HCT116 (cell line): Measurements from ENCODE around the gene RTN4RL2. TPM values are rescaled to one million over a fixed set of nuclear protein-coding genes. Genes with fewer than 3 reads are reported as not detected.

Experiments
- ATAC-seq: fragments of 200-7000 bp; cut with Tn5 transposase; 2 replicates; pipeline ENCODE4 v1.9.1; 2020; ENCODE audit warnings: mild to moderate bottlenecking, moderate library complexity
- BruUV-seq: library from RNA; stranded (reverse); fragments of 400-500 nt; replicated peaks from 2 replicates; lab custom pipeline; 2021; lab: Mats Ljungman, UMichigan
- CTCF ChIA-PET: fragments of 300-600 bp; sonication (Branson Sonifier 250); formaldehyde crosslinking; loops from one replicate; lab custom pipeline; 2021; ENCODE audit warnings: antibody characterized with exemption; lab: Charles Lee
- POLR2A ChIA-PET: fragments of 300-600, 350-600 bp; sonication (Branson Sonifier 250); formaldehyde crosslinking; loops from one replicate; lab custom pipeline; 2021; ENCODE audit warnings: antibody characterized with exemption; lab: Charles Lee
- RAD21 ChIA-PET, 2 experiments: fragments of 300-600 bp; sonication (Branson Sonifier 250); formaldehyde crosslinking; loops; one replicate each; lab custom pipeline; 2023; ENCODE audit warnings: low total read pairs in 2 of 2; ENCODE audit not compliant: uncharacterized antibody in 2 of 2, unreplicated experiment in 2 of 2, low non-redundant PET in 1 of 2; lab: Charles Lee
- DNase-seq: peaks from one replicate; pipeline ENCODE4 v3.0.0-alpha.2; 2010; ENCODE audit warnings: low read depth, low spot score
- H2AFZ ChIP-seq: fragments of 200-600 bp; shearing (Covaris generic), sonication (generic); 2 replicates; pipeline ENCODE4 v1.6.1; 2017; ENCODE audit warnings: low read depth, mixed run types, mixed read lengths, antibody characterized with exemption, low read length; ENCODE audit not compliant: poor library complexity, severe bottlenecking
- H3K27ac ChIP-seq: 2 replicates; pipeline ENCODE4 v1.5.1; 2012; ENCODE audit warnings: low read depth, low read length
- H3K27me3 ChIP-seq: fragments of 200-600 bp; sonication (generic); 2 replicates; pipeline ENCODE4 v1.6.1; 2016; ENCODE audit warnings: mixed run types, low read length, mixed read lengths; ENCODE audit not compliant: insufficient read depth
- H3K36me3 ChIP-seq, 2 experiments: fragments of 200-500 bp in 1 of 2; fragments of 200-600 bp in 1 of 2; sonication (Bioruptor generic) in 1 of 2; sonication (generic) in 1 of 2; 2 replicates each; pipeline versions ENCODE4 v1.5.1 to v1.6.1; 2014 to 2016; ENCODE audit warnings: low read length in 2 of 2, inconsistent platforms in 1 of 2, mixed read lengths in 1 of 2, mixed run types in 1 of 2; ENCODE audit not compliant: insufficient read depth in 2 of 2, control insufficient read depth in 1 of 2
- H3K4me1 ChIP-seq, 2 experiments: fragments of 200-600 bp in 1 of 2; sonication (generic) in 1 of 2; 2 replicates each; pipeline versions ENCODE4 v1.5.1 to v1.6.1; 2012 to 2017; ENCODE audit warnings: low read length in 2 of 2, inconsistent platforms in 1 of 2, mild to moderate bottlenecking in 1 of 2, mixed read lengths in 1 of 2, mixed run types in 1 of 2, moderate library complexity in 1 of 2; ENCODE audit not compliant: insufficient read depth in 2 of 2, control insufficient read depth in 1 of 2
- H3K4me2 ChIP-seq: fragments of 200-600 bp; sonication (generic); 2 replicates; pipeline ENCODE4 v1.6.1; 2017; ENCODE audit warnings: mixed run types, low read length, mixed read lengths
- H3K4me3 ChIP-seq, 2 experiments: fragments of 200-600 bp in 1 of 2; sonication (generic) in 1 of 2; replicated peaks in 1 of 2; 2 replicates each; pipeline ENCODE4 v1.5.1; 2011 to 2016; ENCODE audit warnings: low read length in 2 of 2, control low read depth in 1 of 2, low read depth in 1 of 2, mild to moderate bottlenecking in 1 of 2, mixed read lengths in 1 of 2, mixed run types in 1 of 2
- H3K79me2 ChIP-seq: fragments of 200-600 bp; sonication (generic); 2 replicates; pipeline ENCODE4 v1.6.1; 2017; ENCODE audit warnings: mild to moderate bottlenecking, mixed run types, low read length, moderate library complexity, mixed read lengths; ENCODE audit not compliant: insufficient read depth
- H3K9ac ChIP-seq: fragments of 200-600 bp; sonication (generic); 2 replicates; pipeline ENCODE4 v1.6.1; 2016; ENCODE audit warnings: low read length, mixed read lengths
- H3K9me2 ChIP-seq: fragments of 200-600 bp; sonication (generic), shearing (Covaris generic); 2 replicates; pipeline ENCODE4 v1.6.1; 2017; ENCODE audit warnings: mixed run types, mild to moderate bottlenecking, moderate library complexity; ENCODE audit not compliant: insufficient read depth
- H3K9me3 ChIP-seq, 2 experiments: fragments of 200-500 bp in 1 of 2; fragments of 200-600 bp in 1 of 2; sonication (Bioruptor generic) in 1 of 2; sonication (generic) in 1 of 2; 2 replicates each; pipeline ENCODE4 v1.6.1; 2014 to 2017; ENCODE audit warnings: low read length in 2 of 2, mixed read lengths in 2 of 2, inconsistent platforms in 1 of 2, low read depth in 1 of 2, mild to moderate bottlenecking in 1 of 2, mixed run types in 1 of 2, moderate library complexity in 1 of 2; ENCODE audit not compliant: control insufficient read depth in 1 of 2, insufficient read depth in 1 of 2
- H4K20me1 ChIP-seq: fragments of 200-600 bp; sonication (generic), shearing (Covaris generic); 2 replicates; pipeline ENCODE4 v1.6.1; 2017; ENCODE audit warnings: mixed run types, mild to moderate bottlenecking, moderate library complexity; ENCODE audit not compliant: insufficient read depth
- CBX3 ChIP-seq: IDR thresholded peaks from 2 replicates; pipeline ENCODE4 v1.6.1; 2012; ENCODE audit warnings: low read depth
- EGR1 ChIP-seq: IDR thresholded peaks from 2 replicates; pipeline ENCODE4 v1.6.1; 2012; ENCODE audit warnings: low read depth
- EZH2 ChIP-seq: fragments of 200-600 bp; sonication (generic); IDR thresholded peaks from 2 replicates; pipeline ENCODE4 v1.6.1; 2017; ENCODE audit warnings: antibody characterized with exemption, mixed run types
- EZH2phosphoT487 ChIP-seq: fragments of 200-600 bp; IDR thresholded peaks from 2 replicates; pipeline ENCODE4 v1.6.1; 2018; ENCODE audit warnings: antibody characterized with exemption, borderline replicate concordance
- FOSL1 ChIP-seq: IDR thresholded peaks from 2 replicates; pipeline ENCODE4 v1.6.1; 2012; ENCODE audit warnings: low read depth
- POLR2AphosphoS5 ChIP-seq: IDR thresholded peaks from 2 replicates; pipeline ENCODE4 v1.6.1; 2011; ENCODE audit warnings: mild to moderate bottlenecking, low read depth, low read length, moderate library complexity
- RAD21 ChIP-seq: IDR thresholded peaks from 2 replicates; pipeline ENCODE4 v1.6.1; 2012; ENCODE audit warnings: low read depth, mild to moderate bottlenecking
- SIN3A ChIP-seq: IDR thresholded peaks from 2 replicates; pipeline ENCODE4 v1.6.1; 2012; ENCODE audit warnings: low read depth
- SP1 ChIP-seq: IDR thresholded peaks from 2 replicates; pipeline ENCODE4 v1.6.1; 2012; ENCODE audit warnings: low read depth
- SRF ChIP-seq: IDR thresholded peaks from 2 replicates; pipeline ENCODE4 v1.6.1; 2012; ENCODE audit warnings: low read depth
- YY1 ChIP-seq: IDR thresholded peaks from 2 replicates; pipeline ENCODE4 v1.6.1; 2011; ENCODE audit warnings: low read length, low read depth, moderate library complexity, mild to moderate bottlenecking; ENCODE audit not compliant: insufficient replicate concordance; ENCODE audit errors: extremely low read depth
- ZFX ChIP-seq: fragments of 450-650 bp; IDR thresholded peaks from 2 replicates; pipeline ENCODE4 v1.6.1; 2017
- ZNF274 ChIP-seq: fragments of 200-500 bp; sonication (Bioruptor generic); IDR thresholded peaks from 2 replicates; pipeline ENCODE4 v1.6.1; 2014; ENCODE audit warnings: mild to moderate bottlenecking, low read depth, low read length, inconsistent platforms
- intact Hi-C: fragments of 100-400 bp; cut with micrococcal nuclease; formaldehyde crosslinking; loops from 2 replicates; pipeline ENCODE4 v1.10.0; 2022
- total RNA-seq: library from RNA; stranded (reverse); gene quantifications from one replicate; pipeline ENCODE4 v1.2.1, GENCODE V29; 2021; ENCODE audit not compliant: unreplicated experiment
- TF ChIP-seq, protein P1 (sequence below): IDR thresholded peaks from 2 replicates; pipeline ENCODE4 v1.6.1; 2012
- TF ChIP-seq, protein P2 (sequence below): IDR thresholded peaks from 2 replicates; pipeline ENCODE4 v1.6.1; 2012

The RTN4RL2 gene
- total RNA-seq, 1 experiment from 2014 or later, result 24.0 TPM

DNA sequence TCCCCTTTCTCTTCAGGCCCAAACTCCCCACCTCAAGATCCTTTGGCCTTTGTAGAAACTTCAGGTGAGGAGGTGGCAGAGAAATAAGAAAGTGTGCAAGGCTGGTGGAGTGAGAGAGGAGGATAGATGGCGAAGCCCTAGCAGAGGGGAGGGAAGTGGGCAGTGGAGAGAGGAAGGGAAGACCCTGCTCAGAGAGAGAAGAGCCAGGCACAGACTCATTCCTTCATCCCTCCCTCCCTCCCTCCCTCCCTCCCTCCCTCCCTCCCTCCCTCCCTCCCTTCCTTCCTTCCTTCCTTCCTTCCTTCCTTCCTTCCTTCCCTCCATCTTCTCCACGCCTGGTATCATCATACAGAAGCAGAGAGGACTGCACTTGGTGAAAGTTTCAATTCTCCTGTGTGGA, 21.0 kb downstream of the RTN4RL2 start:
- intact Hi-C loops, result no loop called here
- POLR2A ChIA-PET, result no interaction called here
- no TSS peak for BruUV-seq

DNA sequence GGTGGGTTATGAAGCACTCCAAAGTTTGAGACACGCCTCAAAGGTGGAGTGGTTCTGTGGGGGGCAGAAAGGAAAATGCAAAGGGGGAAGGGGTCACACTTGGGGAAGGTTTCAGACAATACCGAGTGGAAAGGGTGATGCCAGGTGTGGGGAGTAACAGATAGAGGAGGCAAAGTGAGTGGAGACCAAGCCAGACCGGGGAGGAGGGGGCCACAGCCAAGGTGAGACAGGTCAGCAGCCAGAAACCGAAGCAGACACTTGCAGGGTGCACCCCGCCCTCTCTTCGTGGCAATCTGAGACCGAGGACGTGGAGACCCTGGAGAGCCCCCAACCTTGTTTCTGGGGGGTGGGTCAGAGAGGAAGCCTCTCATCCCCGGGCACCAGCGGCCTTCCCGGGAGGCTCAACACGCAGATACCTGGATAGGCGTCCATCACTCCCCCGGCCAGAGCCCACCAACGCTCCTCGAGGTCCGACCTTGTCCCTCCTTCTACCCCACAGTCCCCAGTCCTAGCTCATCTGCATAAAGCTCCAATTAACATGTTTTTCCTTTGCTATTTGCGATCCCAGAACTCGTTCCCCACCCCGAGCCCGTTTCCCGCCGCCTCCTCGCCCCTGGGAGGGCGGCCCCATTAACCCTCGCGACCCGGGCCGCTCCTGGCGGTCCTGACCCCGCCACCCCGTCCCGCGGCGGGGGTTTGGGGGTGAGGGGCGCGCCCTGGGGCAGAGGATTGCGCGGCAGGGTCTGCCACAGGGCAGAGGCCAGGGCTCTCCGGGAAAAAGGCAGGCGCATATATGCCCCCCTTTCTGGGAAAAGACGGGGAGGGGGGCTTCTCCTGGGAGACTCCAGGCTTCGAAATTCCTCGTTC, 21.8 kb downstream of the RTN4RL2 start:
- no peaks in the 10 kb centered on the region for H3K27me3 ChIP-seq
- H3K9me2 ChIP-seq, result no peaks in the 10 kb centered on the region
- no peaks in the 10 kb centered on the region for H3K9me3 ChIP-seq
- ATAC-seq (no peak), DNase-seq (no peak)
- no peak overlapping the region for H3K4me3 ChIP-seq
- H3K79me2 ChIP-seq, result no peaks in the 10 kb centered on the region
- no peak overlapping the region for H2AFZ ChIP-seq
- no TSS peak for BruUV-seq
- intact Hi-C loops, result no loop called here
- no peak overlapping the region for H3K9ac ChIP-seq
- no peak overlapping the region for H3K27ac ChIP-seq
- H3K4me1 ChIP-seq, result no peaks in the 10 kb centered on the region
- no peaks in the 10 kb centered on the region for H3K36me3 ChIP-seq
- ChIA-PET RAD21 (no interaction called here), CTCF (interaction anchor here (3.9 kb wide), 1 partner anchor 11 kb away, joined by 23 read pairs; no protein-coding TSS in a partner anchor), POLR2A (no interaction called here)
- no peaks in the 10 kb centered on the region for H4K20me1 ChIP-seq
- H3K4me2 ChIP-seq, result no peak overlapping the region
- TF ChIP-seq, protein P1, sequence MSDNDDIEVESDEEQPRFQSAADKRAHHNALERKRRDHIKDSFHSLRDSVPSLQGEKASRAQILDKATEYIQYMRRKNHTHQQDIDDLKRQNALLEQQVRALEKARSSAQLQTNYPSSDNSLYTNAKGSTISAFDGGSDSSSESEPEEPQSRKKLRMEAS, result no peak
- TF ChIP-seq SIN3A (no peak), FOSL1 (no peak), EZH2phosphoT487 (no peak), EGR1 (no peak), CBX3 (no peak), SRF (no peak), YY1 (no peak), EZH2 (no peak), ZNF274 (no peak), POLR2AphosphoS5 (no peak), ZFX (no peak)
- TF ChIP-seq, protein P2, sequence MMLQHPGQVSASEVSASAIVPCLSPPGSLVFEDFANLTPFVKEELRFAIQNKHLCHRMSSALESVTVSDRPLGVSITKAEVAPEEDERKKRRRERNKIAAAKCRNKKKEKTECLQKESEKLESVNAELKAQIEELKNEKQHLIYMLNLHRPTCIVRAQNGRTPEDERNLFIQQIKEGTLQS, result no peak

More for the DNA sequence above, 21.0 kb downstream of the RTN4RL2 start:
- TF ChIP-seq EZH2phosphoT487, result no peak
- TF ChIP-seq, protein P2, result no peak
- no peak for TF ChIP-seq SRF
- no peak for TF ChIP-seq POLR2AphosphoS5
- no peak for TF ChIP-seq SIN3A
- TF ChIP-seq RAD21, result no peak
- TF ChIP-seq, protein P1, result no peak
- no peak for TF ChIP-seq EGR1
- no peak for TF ChIP-seq SP1
- H3K4me3 ChIP-seq, result no peak overlapping the region
- H3K27me3 ChIP-seq, result no peaks in the 10 kb centered on the region
- no peaks in the 10 kb centered on the region for H4K20me1 ChIP-seq
- H3K4me2 ChIP-seq, result no peak overlapping the region
- no peaks in the 10 kb centered on the region for H3K4me1 ChIP-seq
- H3K9me2 ChIP-seq, result no peaks in the 10 kb centered on the region
- RAD21 ChIA-PET, result no interaction called here
- no peaks in the 10 kb centered on the region for H3K9me3 ChIP-seq
- no peak overlapping the region for H3K27ac ChIP-seq
- ATAC-seq, result no peak
- no peak overlapping the region for H2AFZ ChIP-seq
- no peak for DNase-seq
- CTCF ChIA-PET, result interaction anchor here (0.9 to 1.8 kb wide), 2 partner anchors 10 to 12 kb away, joined by 3 to 8 read pairs; no protein-coding TSS in a partner anchor
- no peak overlapping the region for H3K9ac ChIP-seq
- no peaks in the 10 kb centered on the region for H3K36me3 ChIP-seq
- no peaks in the 10 kb centered on the region for H3K79me2 ChIP-seq
